ENCODE measurements around the gene CDH5. TPM values are rescaled to one million over a fixed set of nuclear protein-coding genes. Genes with fewer than 3 reads are reported as not detected.

CDH5 gene
- polyA plus RNA-seq, 3 donors from 2014 or later = not detected

- DNase-seq = no peak
- no peak overlapping the region for H3K4me3 Mint-ChIP-seq
- no peaks in the 10 kb centered on the region for H3K9me3 Mint-ChIP-seq
- H3K4me1 Mint-ChIP-seq = no peaks in the 10 kb centered on the region
- H3K36me3 Mint-ChIP-seq = no peaks in the 10 kb centered on the region
- peak overlapping the region in 1 of 6 donors; percentile 40 for H3K27ac Mint-ChIP-seq
- H3K27me3 Mint-ChIP-seq (ENCODE audit: low read depth in 3 of 3) = peaks cover 0 to 3% (median 0%) of the 10 kb centered on the region in 3 donors
Observed at GRCh38 chr16:66372898-66373155, 6.3 kb downstream of the CDH5 start.

GRCh38 chr16:66373667-66374066 lies 7.2 kb downstream of the CDH5 start:
- Mint-ChIP-seq H3K36me3 (no peaks in the 10 kb centered on the region), H3K9me3 (peaks cover 0 to under 1% (median 0%) of the 10 kb centered on the region in 6 donors), H3K4me3 (no peak overlapping the region), H3K4me1 (peaks cover 0 to 2% of the 10 kb centered on the region in 2 donors), H3K27me3 (ENCODE audit: low read depth in 3 of 3) (peaks cover 0 to 3% (median 0%) of the 10 kb centered on the region in 3 donors), H3K27ac (no peak overlapping the region)
- DNase-seq = no peak

GRCh38 chr16:66374176-66374575 lies 7.7 kb downstream of the CDH5 start:
- peaks cover 0 to 3% (median 2%) of the 10 kb centered on the region in 3 donors for H3K27me3 Mint-ChIP-seq (ENCODE audit: low read depth in 3 of 3)
- H3K4me3 Mint-ChIP-seq = no peak overlapping the region
- no peaks in the 10 kb centered on the region for H3K36me3 Mint-ChIP-seq
- peaks cover 0 to 6% (median under 1%) of the 10 kb centered on the region in 6 donors for H3K9me3 Mint-ChIP-seq
- peaks cover 0 to 7% of the 10 kb centered on the region in 2 donors for H3K4me1 Mint-ChIP-seq
- no peak for DNase-seq
- no peak overlapping the region for H3K27ac Mint-ChIP-seq

- peaks cover 0 to 12% (median under 1%) of the 10 kb centered on the region in 6 donors for H3K9me3 Mint-ChIP-seq
Observed at GRCh38 chr16:66375451-66375850, 9.0 kb downstream of the CDH5 start.

GRCh38 chr16:66376114-66376513 lies 9.6 kb downstream of the CDH5 start:
- H3K4me1 Mint-ChIP-seq = peaks cover 5 to 18% of the 10 kb centered on the region in 2 donors
- DNase-seq = no peak
- H3K27me3 Mint-ChIP-seq (ENCODE audit: low read depth in 3 of 3) = peaks cover 0 to 14% (median 8%) of the 10 kb centered on the region in 3 donors
- peaks cover 0 to 3% (median 0%) of the 10 kb centered on the region in 3 donors for H3K36me3 Mint-ChIP-seq
- peaks cover 0 to 12% (median 1%) of the 10 kb centered on the region in 6 donors for H3K9me3 Mint-ChIP-seq
- H3K4me3 Mint-ChIP-seq = no peak overlapping the region
- no peak overlapping the region for H3K27ac Mint-ChIP-seq

More at GRCh38 chr16:66375451-66375850, 9.0 kb downstream of the CDH5 start:
- H3K4me1 Mint-ChIP-seq = peaks cover 3 to 13% of the 10 kb centered on the region in 2 donors
- peaks cover 0 to 1% (median 0%) of the 10 kb centered on the region in 3 donors for H3K36me3 Mint-ChIP-seq
- H3K4me3 Mint-ChIP-seq = no peak overlapping the region
- no peak overlapping the region for H3K27ac Mint-ChIP-seq
- peaks cover 0 to 12% (median 5%) of the 10 kb centered on the region in 3 donors for H3K27me3 Mint-ChIP-seq (ENCODE audit: low read depth in 3 of 3)
- no peak for DNase-seq

- peaks cover 0 to 3% (median 0%) of the 10 kb centered on the region in 3 donors for H3K36me3 Mint-ChIP-seq
- peaks cover 0 to 12% (median 2%) of the 10 kb centered on the region in 6 donors for H3K9me3 Mint-ChIP-seq
- peaks cover 2 to 14% (median 9%) of the 10 kb centered on the region in 3 donors for H3K27me3 Mint-ChIP-seq (ENCODE audit: low read depth in 3 of 3)
- DNase-seq = no peak
- peak overlapping the region in 1 of 6 donors; percentile 4 for H3K27ac Mint-ChIP-seq
- peaks cover 5 to 18% of the 10 kb centered on the region in 2 donors for H3K4me1 Mint-ChIP-seq
- H3K4me3 Mint-ChIP-seq = no peak overlapping the region
Observed at GRCh38 chr16:66376577-66377305, 10.2 kb downstream of the CDH5 start.

GRCh38 chr16:66377324-66377723 lies 10.8 kb downstream of the CDH5 start:
- Mint-ChIP-seq H3K27ac (no peak overlapping the region), H3K9me3 (peaks cover 0 to 12% (median 2%) of the 10 kb centered on the region in 6 donors), H3K36me3 (peaks cover 0 to 3% (median 0%) of the 10 kb centered on the region in 3 donors), H3K4me1 (peaks cover 5 to 18% of the 10 kb centered on the region in 2 donors), H3K27me3 (ENCODE audit: low read depth in 3 of 3) (peaks cover 2 to 14% (median 9%) of the 10 kb centered on the region in 3 donors), H3K4me3 (no peak overlapping the region)
- DNase-seq = no peak

- H3K36me3 Mint-ChIP-seq = peaks cover 0 to 3% (median 0%) of the 10 kb centered on the region in 3 donors
- no peak for DNase-seq
- H3K9me3 Mint-ChIP-seq = peaks cover 0 to 12% (median 2%) of the 10 kb centered on the region in 6 donors
- H3K4me1 Mint-ChIP-seq = peaks cover 5 to 18% of the 10 kb centered on the region in 2 donors
- peak overlapping the region; percentile 62 to 95 (median 80) for H3K27ac Mint-ChIP-seq
- H3K4me3 Mint-ChIP-seq = peak overlapping the region in 1 of 5 donors; percentile 56
- peaks cover 2 to 14% (median 9%) of the 10 kb centered on the region in 3 donors for H3K27me3 Mint-ChIP-seq (ENCODE audit: low read depth in 3 of 3)
Observed at GRCh38 chr16:66378741-66379570, 12.5 kb downstream of the CDH5 start.

- peak; percentile 7 to 50 (median 42) for DNase-seq
- Mint-ChIP-seq H3K27me3 (ENCODE audit: low read depth in 3 of 3) (peaks cover 2 to 14% (median 9%) of the 10 kb centered on the region in 3 donors), H3K4me3 (peak overlapping the region in 1 of 5 donors; percentile 56), H3K36me3 (peaks cover 0 to 3% (median 0%) of the 10 kb centered on the region in 3 donors), H3K9me3 (peaks cover 0 to 12% (median 2%) of the 10 kb centered on the region in 6 donors), H3K4me1 (peaks cover 5 to 18% of the 10 kb centered on the region in 2 donors), H3K27ac (peak overlapping the region; percentile 62 to 95 (median 80))
Observed at GRCh38 chr16:66379571-66379941, 13.1 kb downstream of the CDH5 start.

- DNase-seq = no peak
- Mint-ChIP-seq H3K27me3 (ENCODE audit: low read depth in 3 of 3) (peaks cover 2 to 14% (median 9%) of the 10 kb centered on the region in 3 donors), H3K4me3 (peak overlapping the region in 1 of 5 donors; percentile 2), H3K36me3 (peaks cover 0 to 3% (median 0%) of the 10 kb centered on the region in 3 donors), H3K27ac (peak overlapping the region; percentile 69 to 88 (median 81)), H3K9me3 (peaks cover 0 to 12% (median 2%) of the 10 kb centered on the region in 6 donors), H3K4me1 (peaks cover 5 to 18% of the 10 kb centered on the region in 2 donors)
Observed at GRCh38 chr16:66380421-66380820, 13.9 kb downstream of the CDH5 start.

- peaks cover 6 to 14% (median 14%) of the 10 kb centered on the region in 3 donors for H3K27me3 Mint-ChIP-seq (ENCODE audit: low read depth in 3 of 3)
- peaks cover 0 to 12% (median 2%) of the 10 kb centered on the region in 6 donors for H3K9me3 Mint-ChIP-seq
- no peak overlapping the region for H3K27ac Mint-ChIP-seq
- H3K36me3 Mint-ChIP-seq = peaks cover 0 to 3% (median 0%) of the 10 kb centered on the region in 3 donors
- H3K4me1 Mint-ChIP-seq = peaks cover 5 to 18% of the 10 kb centered on the region in 2 donors
- no peak overlapping the region for H3K4me3 Mint-ChIP-seq
- DNase-seq = no peak
Observed at GRCh38 chr16:66381585-66382170, 15.2 kb downstream of the CDH5 start.

GRCh38 chr16:66382171-66382965 lies 15.9 kb downstream of the CDH5 start:
- Mint-ChIP-seq H3K4me1 (peaks cover 5 to 18% of the 10 kb centered on the region in 2 donors), H3K36me3 (peaks cover 0 to 3% (median 0%) of the 10 kb centered on the region in 3 donors), H3K27me3 (ENCODE audit: low read depth in 3 of 3) (peaks cover 9 to 21% (median 14%) of the 10 kb centered on the region in 3 donors), H3K4me3 (no peak overlapping the region), H3K27ac (no peak overlapping the region), H3K9me3 (peaks cover 0 to 12% (median 2%) of the 10 kb centered on the region in 6 donors)
- DNase-seq = no peak

- Mint-ChIP-seq H3K27ac (no peak overlapping the region), H3K36me3 (peaks cover 0 to 3% (median 0%) of the 10 kb centered on the region in 3 donors), H3K4me3 (no peak overlapping the region), H3K27me3 (ENCODE audit: low read depth in 3 of 3) (peaks cover 9 to 20% (median 14%) of the 10 kb centered on the region in 3 donors), H3K9me3 (peaks cover 0 to 12% (median 2%) of the 10 kb centered on the region in 6 donors), H3K4me1 (peaks cover 5 to 18% of the 10 kb centered on the region in 2 donors)
- DNase-seq = no peak
Observed at GRCh38 chr16:66382966-66383299, 16.4 kb downstream of the CDH5 start.
